Karpas-422 (cell line): ENCODE measurements around the gene GLT8D2. TPM values are rescaled to one million over a fixed set of nuclear protein-coding genes. Genes with fewer than 3 reads are reported as not detected.
"Not testable (repeated sequence)": the region's sequence is repeated elsewhere in the genome, so short reads cannot be mapped to it uniquely, and the experiment has no call there.

Source experiments
- DNase-seq: peaks from one replicate; pipeline ENCODE4 v3.0.0-alpha.2; 2015
- H2AFZ ChIP-seq: fragments of 200-600 bp; sonication (generic); 2 replicates; pipeline ENCODE4 v1.6.1; 2014; ENCODE audit warnings: antibody characterized with exemption, low read length, mixed read lengths
- H3K27ac ChIP-seq: fragments of 200-600 bp; sonication (generic); 2 replicates; pipeline ENCODE4 v1.5.1; 2014; ENCODE audit warnings: mild to moderate bottlenecking, low read length, moderate library complexity
- H3K27me3 ChIP-seq: fragments of 200-600 bp; sonication (generic); 2 replicates; pipeline ENCODE4 v1.6.1; 2014; ENCODE audit warnings: low read length, mixed read lengths
- H3K36me3 ChIP-seq: fragments of 200-600 bp; sonication (generic); 2 replicates; pipeline ENCODE4 v1.6.1; 2014; ENCODE audit warnings: low read length, mixed read lengths; ENCODE audit not compliant: insufficient read depth
- H3K4me1 ChIP-seq: fragments of 200-600 bp; sonication (generic); 2 replicates; pipeline ENCODE4 v1.6.1; 2014; ENCODE audit warnings: mild to moderate bottlenecking, low read length, mixed read lengths
- H3K4me2 ChIP-seq: fragments of 200-600 bp; sonication (generic); 2 replicates; pipeline ENCODE4 v1.6.1; 2014; ENCODE audit warnings: low read length, low read depth, mild to moderate bottlenecking; ENCODE audit not compliant: poor library complexity, severe bottlenecking
- H3K4me3 ChIP-seq: fragments of 200-600 bp; sonication (generic); 2 replicates; pipeline ENCODE4 v1.5.1; 2014; ENCODE audit warnings: mild to moderate bottlenecking, antibody characterized with exemption, low read length, mixed read lengths
- H3K79me2 ChIP-seq: fragments of 200-600 bp; sonication (generic); 2 replicates; pipeline ENCODE4 v1.6.1; 2014; ENCODE audit warnings: mild to moderate bottlenecking, low read length, mixed read lengths
- H3K9ac ChIP-seq: fragments of 200-600 bp; sonication (generic); 2 replicates; pipeline ENCODE4 v1.6.0; 2014; ENCODE audit warnings: low read length
- H3K9me2 ChIP-seq: fragments of 200-600 bp; sonication (generic), shearing (Covaris generic); replicated peaks from 2 replicates; pipeline ENCODE4 v1.6.0; 2014; ENCODE audit warnings: mild to moderate bottlenecking, low read length, moderate library complexity; ENCODE audit not compliant: insufficient read depth
- H3K9me3 ChIP-seq: fragments of 300-700, 200-600 bp; sonication (generic); 2 replicates; pipeline ENCODE4 v1.6.1; 2014; ENCODE audit warnings: low read length, mixed read lengths
- H4K20me1 ChIP-seq: fragments of 200-600 bp; sonication (generic); 2 replicates; pipeline ENCODE4 v1.6.1; 2014; ENCODE audit warnings: mild to moderate bottlenecking, antibody characterized with exemption, low read length, low read depth; ENCODE audit not compliant: insufficient read depth
- total RNA-seq: library from RNA; depleted of rRNA; stranded (reverse); fragments of >200 nt; shearing (Covaris generic); gene quantifications from 2 replicates; pipeline ENCODE4 v1.2.3, GENCODE V29; 2014; ENCODE audit warnings: low replicate concordance

GLT8D2 gene
- total RNA-seq, 1 experiment from 2014 or later, result not detected

- Histone ChIP-seq H3K9me3 (no peaks in the 10 kb centered on the region), H3K4me2 (no peak overlapping the region), H3K27me3 (no peaks in the 10 kb centered on the region), H3K9me2 (no peaks in the 10 kb centered on the region), H3K36me3 (no peaks in the 10 kb centered on the region), H4K20me1 (no peaks in the 10 kb centered on the region), H2AFZ (no peak overlapping the region), H3K27ac (no peak overlapping the region), H3K79me2 (no peaks in the 10 kb centered on the region), H3K4me1 (no peaks in the 10 kb centered on the region), H3K9ac (no peak overlapping the region), H3K4me3 (no peak overlapping the region)
- DNase-seq, result no peak
These were observed 1.8 kb downstream of the GLT8D2 start for GRCh38 chr12:104048162-104048561.

GRCh38 chr12:104046306-104046705, 3.7 kb downstream of the GLT8D2 start:
- no peaks in the 10 kb centered on the region for H3K79me2 ChIP-seq
- H3K9me2 ChIP-seq, result no peaks in the 10 kb centered on the region
- H3K4me1 ChIP-seq, result no peaks in the 10 kb centered on the region
- no peak overlapping the region for H3K27ac ChIP-seq
- no peak overlapping the region for H2AFZ ChIP-seq
- H3K27me3 ChIP-seq, result no peaks in the 10 kb centered on the region
- no peaks in the 10 kb centered on the region for H3K36me3 ChIP-seq
- H3K4me2 ChIP-seq, result no peak overlapping the region
- H3K4me3 ChIP-seq, result no peak overlapping the region
- H4K20me1 ChIP-seq, result no peaks in the 10 kb centered on the region
- H3K9ac ChIP-seq, result no peak overlapping the region
- H3K9me3 ChIP-seq, result no peaks in the 10 kb centered on the region
- no peak for DNase-seq

GRCh38 chr12:104044158-104044557, 5.8 kb downstream of the GLT8D2 start:
- Histone ChIP-seq H2AFZ (no peak overlapping the region), H3K79me2 (no peaks in the 10 kb centered on the region), H3K27me3 (no peaks in the 10 kb centered on the region), H3K4me3 (no peak overlapping the region), H3K4me1 (no peaks in the 10 kb centered on the region), H3K36me3 (no peaks in the 10 kb centered on the region), H4K20me1 (no peaks in the 10 kb centered on the region), H3K27ac (no peak overlapping the region), H3K9ac (no peak overlapping the region), H3K9me2 (no peaks in the 10 kb centered on the region), H3K4me2 (no peak overlapping the region), H3K9me3 (no peaks in the 10 kb centered on the region)
- DNase-seq, result no peak

GRCh38 chr12:104042580-104042979, 7.4 kb downstream of the GLT8D2 start:
- no peak for DNase-seq
- no peak overlapping the region for H2AFZ ChIP-seq
- no peak overlapping the region for H3K27ac ChIP-seq

GRCh38 chr12:104039769-104040168, 10.2 kb downstream of the GLT8D2 start:
- H4K20me1 ChIP-seq, H3K36me3 ChIP-seq, H3K4me2 ChIP-seq, H3K79me2 ChIP-seq, DNase-seq, H3K9ac ChIP-seq, H3K9me3 ChIP-seq, H3K9me2 ChIP-seq, H3K4me1 ChIP-seq, H3K4me3 ChIP-seq, H2AFZ ChIP-seq, H3K27me3 ChIP-seq, H3K27ac ChIP-seq: not testable (repeated sequence)

More at GRCh38 chr12:104042580-104042979, 7.4 kb downstream of the GLT8D2 start:
- Histone ChIP-seq H3K4me2 (no peak overlapping the region), H3K9me2 (no peaks in the 10 kb centered on the region), H3K9ac (no peak overlapping the region), H3K4me3 (no peak overlapping the region), H3K36me3 (no peaks in the 10 kb centered on the region), H3K27me3 (no peaks in the 10 kb centered on the region), H3K79me2 (no peaks in the 10 kb centered on the region), H4K20me1 (no peaks in the 10 kb centered on the region), H3K4me1 (no peaks in the 10 kb centered on the region), H3K9me3 (no peaks in the 10 kb centered on the region)

- not testable (repeated sequence) for H3K9ac ChIP-seq, H3K4me3 ChIP-seq, H3K4me1 ChIP-seq, H3K4me2 ChIP-seq, H4K20me1 ChIP-seq, H3K27me3 ChIP-seq, H3K9me2 ChIP-seq, H3K79me2 ChIP-seq, H3K27ac ChIP-seq, H3K9me3 ChIP-seq, H2AFZ ChIP-seq, DNase-seq, H3K36me3 ChIP-seq
These were observed 13.8 kb downstream of the GLT8D2 start for GRCh38 chr12:104036143-104036542.

- not testable (repeated sequence) for H3K9me2 ChIP-seq, H4K20me1 ChIP-seq, H3K4me3 ChIP-seq, H3K79me2 ChIP-seq, H3K4me1 ChIP-seq, DNase-seq, H3K9me3 ChIP-seq, H3K27me3 ChIP-seq, H3K36me3 ChIP-seq, H3K27ac ChIP-seq, H3K9ac ChIP-seq, H2AFZ ChIP-seq, H3K4me2 ChIP-seq
These were observed 19.4 kb downstream of the GLT8D2 start for GRCh38 chr12:104030596-104030995.

GRCh38 chr12:104026841-104027599, 23.0 kb downstream of the GLT8D2 start:
- no peaks in the 10 kb centered on the region for H3K36me3 ChIP-seq
- no peaks in the 10 kb centered on the region for H3K9me2 ChIP-seq
- no peaks in the 10 kb centered on the region for H3K4me1 ChIP-seq
- H3K79me2 ChIP-seq, result no peaks in the 10 kb centered on the region
- no peak overlapping the region for H2AFZ ChIP-seq
- no peak for DNase-seq
- no peak overlapping the region for H3K4me2 ChIP-seq
- H3K27ac ChIP-seq, result no peak overlapping the region
- no peak overlapping the region for H3K9ac ChIP-seq
- peaks cover 6% of the 10 kb centered on the region for H3K9me3 ChIP-seq
- H3K4me3 ChIP-seq, result no peak overlapping the region
- H4K20me1 ChIP-seq, result no peaks in the 10 kb centered on the region
- H3K27me3 ChIP-seq, result no peaks in the 10 kb centered on the region
